ENCODE results near the gene ERC2.

DNA sequence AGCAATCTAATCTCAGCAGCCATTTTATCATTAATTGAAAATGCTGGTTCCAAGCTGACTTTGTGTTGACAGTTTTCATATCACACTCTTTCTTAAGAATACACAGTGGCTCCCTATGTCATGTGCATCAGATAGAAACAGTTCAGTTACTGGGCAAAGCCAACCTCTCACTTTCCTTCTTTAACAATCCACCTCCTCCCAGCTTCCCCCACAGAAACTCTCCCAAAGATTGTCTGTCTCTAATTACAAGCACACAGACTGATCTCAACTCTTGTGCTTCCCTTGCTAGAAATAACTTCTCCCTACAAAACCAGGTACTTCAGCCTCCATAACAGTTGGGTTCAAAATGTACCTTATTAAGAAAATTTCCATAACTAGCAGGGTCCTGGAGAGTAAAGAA is 752.2 kb downstream of the ERC2 start:
- TF ChIP-seq, protein P1, sequence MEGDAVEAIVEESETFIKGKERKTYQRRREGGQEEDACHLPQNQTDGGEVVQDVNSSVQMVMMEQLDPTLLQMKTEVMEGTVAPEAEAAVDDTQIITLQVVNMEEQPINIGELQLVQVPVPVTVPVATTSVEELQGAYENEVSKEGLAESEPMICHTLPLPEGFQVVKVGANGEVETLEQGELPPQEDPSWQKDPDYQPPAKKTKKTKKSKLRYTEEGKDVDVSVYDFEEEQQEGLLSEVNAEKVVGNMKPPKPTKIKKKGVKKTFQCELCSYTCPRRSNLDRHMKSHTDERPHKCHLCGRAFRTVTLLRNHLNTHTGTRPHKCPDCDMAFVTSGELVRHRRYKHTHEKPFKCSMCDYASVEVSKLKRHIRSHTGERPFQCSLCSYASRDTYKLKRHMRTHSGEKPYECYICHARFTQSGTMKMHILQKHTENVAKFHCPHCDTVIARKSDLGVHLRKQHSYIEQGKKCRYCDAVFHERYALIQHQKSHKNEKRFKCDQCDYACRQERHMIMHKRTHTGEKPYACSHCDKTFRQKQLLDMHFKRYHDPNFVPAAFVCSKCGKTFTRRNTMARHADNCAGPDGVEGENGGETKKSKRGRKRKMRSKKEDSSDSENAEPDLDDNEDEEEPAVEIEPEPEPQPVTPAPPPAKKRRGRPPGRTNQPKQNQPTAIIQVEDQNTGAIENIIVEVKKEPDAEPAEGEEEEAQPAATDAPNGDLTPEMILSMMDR (conservative IDR thresholded peaks at IDR 0.05; ENCODE audit: low read depth, low read length) = no peak
- no peak for TF ChIP-seq EZH2 (IDR thresholded peaks at IDR 0.05; ENCODE audit: borderline replicate concordance, low read depth, low read length, poor library complexity, severe bottlenecking)

Measured in A673 (cell line).